Rectal smooth muscle tissue (tissue), 1 donor: ENCODE results near the gene ITIH4.

ENCODE experiments used
- H3K27ac ChIP-seq: one replicate; pipeline ENCODE4 v1.7.0; 2013; ENCODE audit warnings: low read depth, low read length, inconsistent platforms
- H3K27me3 ChIP-seq: one replicate; pipeline ENCODE4 v1.7.0; 2013; ENCODE audit warnings: low read length; ENCODE audit not compliant: control insufficient read depth, insufficient read depth
- H3K36me3 ChIP-seq: one replicate; pipeline ENCODE4 v1.7.0; 2013; ENCODE audit warnings: low read length; ENCODE audit not compliant: control insufficient read depth, insufficient read depth
- H3K4me1 ChIP-seq: one replicate; pipeline ENCODE4 v1.7.0; 2013; ENCODE audit warnings: low read length; ENCODE audit not compliant: control insufficient read depth, insufficient read depth
- H3K4me3 ChIP-seq: one replicate; pipeline ENCODE4 v1.7.0; 2013; ENCODE audit warnings: low read length
- H3K9ac ChIP-seq: one replicate; pipeline ENCODE4 v1.7.0; 2013; ENCODE audit warnings: low read length

Gene ITIH4

DNA sequence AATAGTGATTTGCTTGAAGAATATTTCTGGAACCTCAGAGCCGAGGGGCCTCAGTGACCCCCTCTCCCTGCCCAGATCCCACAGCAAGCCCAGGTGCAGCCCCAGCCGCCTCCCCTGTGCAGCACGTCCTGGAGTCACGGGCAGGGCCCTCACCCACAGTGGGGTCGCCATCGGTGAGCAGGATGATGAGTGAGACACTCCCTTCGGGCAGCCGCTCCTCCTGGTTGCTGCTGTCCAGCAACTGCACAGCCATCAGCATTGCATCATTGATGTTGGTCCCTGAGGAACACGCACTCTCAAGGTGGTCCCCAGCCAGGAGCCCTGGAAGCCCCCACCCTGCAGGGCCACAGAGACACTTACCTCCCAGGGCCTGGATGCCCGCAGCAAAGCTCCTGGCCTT, 6.4 kb downstream of the ITIH4 start:
- Histone ChIP-seq H3K36me3 (peaks cover 2% of the 10 kb centered on the region), H3K4me1 (no peaks in the 10 kb centered on the region), H3K27ac (no peak overlapping the region), H3K27me3 (no peaks in the 10 kb centered on the region), H3K4me3 (no peak overlapping the region), H3K9ac (no peak overlapping the region)

DNA sequence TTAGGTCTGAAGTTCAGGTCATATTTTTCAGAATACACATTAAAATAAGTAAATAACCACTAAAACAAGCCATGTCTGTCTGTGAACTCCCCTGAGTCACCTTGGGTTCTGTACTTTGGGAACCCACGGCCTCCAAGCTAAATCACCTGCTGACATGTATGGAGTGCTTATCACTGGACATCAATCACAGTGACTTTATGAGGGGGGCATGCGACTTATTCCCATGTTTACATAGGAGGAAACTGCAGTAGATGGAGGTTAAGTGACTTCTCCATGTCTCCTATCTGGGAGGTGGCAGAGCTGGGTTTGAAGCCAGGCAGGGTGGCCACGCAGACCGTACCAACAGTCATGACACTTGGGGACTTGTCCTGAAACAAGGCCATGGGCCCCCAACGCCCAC, 8.1 kb downstream of the ITIH4 start:
- Histone ChIP-seq H3K4me1 (no peaks in the 10 kb centered on the region), H3K9ac (no peak overlapping the region), H3K4me3 (no peak overlapping the region), H3K27me3 (no peaks in the 10 kb centered on the region), H3K27ac (no peak overlapping the region), H3K36me3 (peaks cover 2% of the 10 kb centered on the region)

DNA sequence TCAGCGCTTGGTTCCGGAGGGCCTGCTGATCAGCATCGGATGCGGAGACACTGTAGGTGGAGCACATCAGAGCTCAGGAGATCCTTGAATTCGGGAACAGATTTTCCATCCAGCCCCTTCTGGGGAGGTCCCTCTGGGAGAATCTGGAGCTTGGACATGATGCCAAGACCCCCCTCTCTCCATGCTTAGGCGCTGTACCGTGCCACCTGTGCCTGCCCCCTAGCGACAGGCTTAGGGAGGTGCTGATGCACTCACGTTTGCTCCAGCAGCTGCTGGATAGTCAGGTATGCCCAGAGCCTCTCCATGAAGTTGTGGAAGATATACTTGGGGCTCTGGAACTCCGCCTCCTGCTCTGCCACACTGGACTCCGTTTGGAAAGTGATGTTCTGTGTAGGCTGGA, 9.7 kb downstream of the ITIH4 start:
- Histone ChIP-seq H3K27me3 (no peaks in the 10 kb centered on the region), H3K9ac (no peak overlapping the region), H3K27ac (no peak overlapping the region), H3K36me3 (peaks cover 2% of the 10 kb centered on the region), H3K4me3 (no peak overlapping the region), H3K4me1 (no peaks in the 10 kb centered on the region)

GRCh38 chr3:52819936-52820335, 10.5 kb downstream of the ITIH4 start:
- no peak overlapping the region for H3K27ac ChIP-seq
- H3K36me3 ChIP-seq = peaks cover 2% of the 10 kb centered on the region
- no peak overlapping the region for H3K9ac ChIP-seq
- H3K27me3 ChIP-seq = no peaks in the 10 kb centered on the region
- H3K4me3 ChIP-seq = no peak overlapping the region
- no peaks in the 10 kb centered on the region for H3K4me1 ChIP-seq

DNA sequence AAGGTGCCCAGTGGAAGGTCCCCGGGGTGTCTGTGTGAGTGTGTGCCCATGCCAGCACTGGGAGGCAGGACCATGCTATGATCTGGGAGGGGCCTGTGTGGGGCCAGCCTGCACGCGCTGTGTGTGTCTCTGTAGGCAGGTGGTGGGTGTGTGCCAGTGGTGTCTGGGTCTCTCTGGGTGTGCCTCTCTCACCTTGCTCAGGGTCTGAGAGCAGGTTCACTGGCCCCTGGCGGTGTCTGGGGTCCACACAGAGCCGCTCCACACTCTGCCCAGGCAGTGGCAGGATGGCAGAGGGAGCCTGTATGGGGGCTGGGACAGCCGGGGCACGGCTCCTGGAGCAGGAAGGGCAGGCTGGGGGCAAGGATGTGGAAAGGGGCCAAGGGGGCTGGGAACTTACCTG, 12.6 kb downstream of the ITIH4 start:
- no peak overlapping the region for H3K27ac ChIP-seq
- H3K4me3 ChIP-seq = no peak overlapping the region

DNA sequence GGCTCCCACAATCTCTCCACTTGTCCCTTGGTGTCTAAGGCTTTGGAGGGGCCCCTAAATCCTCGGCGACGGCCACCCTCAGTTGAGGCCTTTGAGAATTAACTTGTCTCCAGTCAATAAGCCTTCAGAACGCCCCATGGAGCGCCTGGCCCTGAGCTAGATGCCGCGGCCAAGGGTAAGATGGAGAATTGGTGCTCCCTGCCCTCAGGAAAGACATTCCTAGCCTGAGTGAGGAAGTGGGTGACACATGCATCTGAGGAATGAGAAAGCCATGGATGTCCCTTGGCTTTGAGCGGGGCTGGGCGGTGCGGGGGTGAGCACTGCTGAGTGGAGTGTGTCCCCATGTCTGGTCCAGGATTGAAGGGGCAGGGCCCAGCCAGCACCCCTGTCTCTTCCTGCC, 13.3 kb downstream of the ITIH4 start:
- no peaks in the 10 kb centered on the region for H3K4me1 ChIP-seq
- no peak overlapping the region for H3K9ac ChIP-seq
- no peak overlapping the region for H3K4me3 ChIP-seq
- no peak overlapping the region for H3K27ac ChIP-seq
- H3K27me3 ChIP-seq = no peaks in the 10 kb centered on the region
- no peaks in the 10 kb centered on the region for H3K36me3 ChIP-seq

More for the DNA sequence above, 12.6 kb downstream of the ITIH4 start:
- H3K9ac ChIP-seq = no peak overlapping the region
- no peaks in the 10 kb centered on the region for H3K4me1 ChIP-seq
- no peaks in the 10 kb centered on the region for H3K27me3 ChIP-seq
- H3K36me3 ChIP-seq = no peaks in the 10 kb centered on the region

GRCh38 chr3:52816654-52817053, 13.8 kb downstream of the ITIH4 start:
- Histone ChIP-seq H3K9ac (no peak overlapping the region), H3K36me3 (no peaks in the 10 kb centered on the region), H3K4me3 (no peak overlapping the region), H3K4me1 (no peaks in the 10 kb centered on the region), H3K27me3 (no peaks in the 10 kb centered on the region), H3K27ac (no peak overlapping the region)

DNA sequence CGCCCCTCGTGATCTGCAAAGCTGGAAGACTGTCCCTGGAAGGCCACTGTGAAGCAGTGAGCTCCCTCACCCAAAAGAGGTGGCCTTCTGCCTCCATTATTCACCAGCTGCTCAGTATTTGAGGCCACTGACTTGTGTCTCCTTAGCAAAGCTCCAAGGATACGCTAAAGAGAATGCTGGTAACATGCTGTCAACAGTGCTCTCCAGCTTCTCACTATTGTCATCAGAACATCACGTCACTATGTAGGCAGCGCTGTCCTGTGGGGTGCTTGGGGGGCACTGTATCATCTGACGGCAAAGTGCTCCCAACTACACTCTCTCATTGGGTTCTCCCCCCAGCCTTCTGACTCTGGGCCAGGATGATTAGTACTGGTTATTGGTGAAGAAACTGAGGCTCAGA, 14.3 kb downstream of the ITIH4 start:
- Histone ChIP-seq H3K9ac (no peak overlapping the region), H3K27ac (no peak overlapping the region), H3K27me3 (no peaks in the 10 kb centered on the region), H3K4me3 (no peak overlapping the region), H3K4me1 (no peaks in the 10 kb centered on the region), H3K36me3 (no peaks in the 10 kb centered on the region)

DNA sequence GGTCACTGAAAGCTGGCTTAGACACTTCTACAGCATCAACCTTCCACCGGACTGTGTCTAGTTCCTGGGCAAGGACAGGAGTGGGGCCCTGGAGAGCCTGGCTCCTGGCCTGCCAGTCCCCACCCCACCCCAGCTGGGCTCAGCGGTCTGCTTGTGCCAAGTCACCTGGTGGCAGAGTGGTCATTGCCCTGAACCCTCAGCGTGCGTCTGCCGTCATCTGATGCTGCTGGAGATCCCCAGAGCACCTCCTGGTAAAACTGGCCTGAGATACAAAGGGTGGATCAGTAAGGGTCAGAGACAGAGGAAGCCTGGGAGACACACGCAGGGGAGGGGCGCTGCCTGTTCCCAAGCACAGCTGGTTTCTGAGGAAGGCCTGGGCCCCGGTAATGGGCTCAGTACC, 16.7 kb downstream of the ITIH4 start:
- Histone ChIP-seq H3K36me3 (no peaks in the 10 kb centered on the region), H3K4me1 (no peaks in the 10 kb centered on the region), H3K27me3 (no peaks in the 10 kb centered on the region), H3K4me3 (no peak overlapping the region), H3K9ac (no peak overlapping the region), H3K27ac (no peak overlapping the region)

DNA sequence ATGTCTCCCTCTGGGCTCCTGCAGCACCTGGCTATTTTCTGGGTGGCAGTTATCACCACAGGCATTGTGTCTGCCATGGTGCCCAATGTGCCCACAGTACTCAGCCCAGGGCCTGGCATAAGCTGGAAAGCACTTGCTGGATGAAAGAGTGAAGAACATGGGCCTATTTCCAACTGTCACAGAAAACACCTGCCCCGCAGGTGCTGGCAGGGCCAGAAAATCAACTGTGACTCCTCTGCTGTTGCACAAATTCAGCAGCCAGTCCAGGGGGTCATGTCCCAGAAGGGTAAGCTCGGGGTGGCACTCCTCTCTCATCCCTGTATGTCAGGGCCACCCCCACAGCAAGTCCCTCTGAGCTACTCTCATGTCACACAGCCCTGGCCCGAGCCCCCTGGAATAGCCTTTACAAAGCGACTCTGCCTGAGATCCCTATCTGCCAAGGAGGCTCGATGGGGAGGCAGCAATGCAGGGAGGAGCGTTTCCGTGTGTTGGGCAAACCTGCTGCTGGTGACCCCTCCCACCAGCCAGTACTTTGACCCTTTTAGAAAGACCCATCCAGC, 18.9 kb downstream of the ITIH4 start:
- Histone ChIP-seq H3K4me1 (no peaks in the 10 kb centered on the region), H3K27me3 (no peaks in the 10 kb centered on the region), H3K27ac (no peak overlapping the region)

GRCh38 chr3:52810923-52811322, 19.5 kb downstream of the ITIH4 start:
- H3K9ac ChIP-seq = no peak overlapping the region
- H3K27me3 ChIP-seq = no peaks in the 10 kb centered on the region
- no peaks in the 10 kb centered on the region for H3K4me1 ChIP-seq
- no peak overlapping the region for H3K4me3 ChIP-seq
- H3K36me3 ChIP-seq = no peaks in the 10 kb centered on the region
- no peak overlapping the region for H3K27ac ChIP-seq

More for the DNA sequence above, 18.9 kb downstream of the ITIH4 start:
- Histone ChIP-seq H3K9ac (no peak overlapping the region), H3K4me3 (no peak overlapping the region), H3K36me3 (no peaks in the 10 kb centered on the region)

DNA sequence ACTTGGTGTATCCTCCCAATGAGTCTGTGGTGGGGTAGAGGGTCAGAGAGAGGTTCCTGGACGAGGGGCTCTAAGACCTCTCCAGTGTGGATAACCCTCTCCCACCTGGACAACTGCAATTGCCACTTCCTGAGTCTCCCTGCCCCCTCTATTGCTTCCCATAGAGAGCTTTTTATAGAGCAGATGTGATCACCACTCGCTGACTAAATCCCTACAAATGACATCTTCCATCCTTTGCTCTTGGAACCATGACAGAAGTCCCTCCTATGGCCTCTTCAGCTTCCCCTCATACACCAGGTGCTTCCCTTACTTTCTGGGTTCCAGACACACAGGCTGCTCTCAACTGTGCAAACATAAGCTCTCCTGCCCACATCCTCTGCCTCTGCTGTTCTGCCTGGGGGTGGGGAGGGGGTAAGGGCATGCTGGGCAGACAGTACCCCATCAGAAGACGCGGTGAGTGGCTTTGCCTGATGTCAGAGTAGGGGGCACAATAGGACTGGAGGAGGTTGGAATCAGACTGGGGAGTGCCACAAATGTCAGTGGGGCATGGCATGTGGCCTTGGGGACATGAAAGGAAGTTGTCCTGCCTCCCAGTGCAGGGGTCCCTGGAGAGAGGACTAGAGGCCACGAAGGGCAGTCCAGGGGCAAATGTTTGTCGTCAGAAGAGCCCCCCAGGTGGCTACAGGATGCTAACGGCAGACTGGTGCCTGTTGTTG, 20.7 kb downstream of the ITIH4 start:
- Histone ChIP-seq H3K36me3 (no peaks in the 10 kb centered on the region), H3K27me3 (no peaks in the 10 kb centered on the region), H3K4me1 (no peaks in the 10 kb centered on the region), H3K9ac (no peak overlapping the region), H3K27ac (no peak overlapping the region), H3K4me3 (no peak overlapping the region)

DNA sequence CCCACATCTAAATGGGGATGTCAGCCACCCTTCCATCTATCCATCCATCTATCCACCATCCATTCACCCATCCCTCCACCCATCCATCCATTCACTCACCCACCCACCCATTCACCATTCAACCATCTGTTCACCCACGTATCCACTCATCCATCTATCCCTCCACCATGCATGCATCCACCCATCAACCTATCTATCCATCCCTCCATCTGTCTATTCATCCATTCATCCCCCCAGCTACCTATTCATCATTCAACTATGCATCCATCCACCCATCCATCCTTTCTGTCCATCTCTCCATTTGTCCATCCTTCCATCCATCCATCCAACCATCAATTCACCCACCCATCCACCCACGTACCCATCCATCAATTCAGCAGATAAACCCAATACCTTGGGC, 21.3 kb downstream of the ITIH4 start:
- no peak overlapping the region for H3K4me3 ChIP-seq
- H3K27ac ChIP-seq = no peak overlapping the region
- H3K36me3 ChIP-seq = no peaks in the 10 kb centered on the region

More for the DNA sequence above, 21.3 kb downstream of the ITIH4 start:
- H3K4me1 ChIP-seq = no peaks in the 10 kb centered on the region
- H3K9ac ChIP-seq = no peak overlapping the region
- H3K27me3 ChIP-seq = no peaks in the 10 kb centered on the region
